Left cardiac atrium (tissue), 4 donors: ENCODE measurements around the gene CES5A. TPM values are rescaled to one million over a fixed set of nuclear protein-coding genes. Genes with fewer than 3 reads are reported as not detected.
"Not testable (repeated sequence)": the region's sequence is repeated elsewhere in the genome, so short reads cannot be mapped to it uniquely, and the experiment has no call there.

Source experiments
- ATAC-seq, 2 donors: fragments of 200-7000 bp; cut with Tn5 transposase; one replicate each; pipeline ENCODE4 v1.9.1; 2020; ENCODE audit warnings: mild to moderate bottlenecking in 2 of 2, moderate library complexity in 2 of 2
- DNase-seq: peaks from one replicate; pipeline ENCODE4 v3.0.0-alpha.2; 2020
- intact Hi-C, 2 donors: fragments of 100-400 bp; cut with DNase I; formaldehyde crosslinking; loops; one replicate each; pipeline versions ENCODE4 v1.14.1 to v1.15.1; 2022 to 2023
- total RNA-seq, 2 donors: library from RNA; stranded (reverse); fragmentation: NEBNext Ultra II Directional; extraction: Animal tissue kit (Norgen Biotek cat#: 25700); gene quantifications; one replicate each; pipeline ENCODE4 v1.2.1, GENCODE V29; 2021
- donor health status: DM: no; HTN: yes; CAD: no.
- donor health status: DM: no; HTN: yes; CAD: no; lungs with severe emphysema.
- donor health status: DM: yes; HTN: yes; CAD: no.
- donor health status: Dilated cardiomyopathy.

The CES5A gene
- total RNA-seq, 2 donors from 2014 or later: 0.21 to 0.26 TPM

DNA sequence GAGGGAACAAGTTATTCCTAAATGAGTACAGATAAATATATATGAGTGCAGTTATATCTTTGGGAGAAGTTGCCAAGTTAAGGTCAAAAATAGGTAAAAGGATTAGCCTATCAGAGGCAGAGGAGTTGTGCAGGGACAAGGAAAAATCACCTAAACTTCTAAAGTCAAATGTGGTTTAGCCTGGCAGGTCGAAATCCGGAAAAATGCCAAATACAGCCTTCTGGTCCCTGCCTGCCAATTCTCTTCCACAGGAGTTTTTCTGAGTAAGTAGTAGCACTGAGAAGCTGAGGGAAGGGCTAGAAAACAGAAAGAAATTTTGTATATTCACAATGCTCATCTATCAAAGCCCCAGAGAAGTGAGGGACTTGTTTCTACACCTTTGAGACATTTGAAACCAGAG lies 17.6 kb upstream of the CES5A start:
- intact Hi-C loops: no loop called here
- no peak for DNase-seq
- no peak for ATAC-seq

GRCh38 chr16:55889518-55889917 lies 14.3 kb upstream of the CES5A start:
- ATAC-seq (no peak), DNase-seq (no peak)
- intact Hi-C loops: no loop called here

GRCh38 chr16:55888546-55888945 lies 13.4 kb upstream of the CES5A start:
- ATAC-seq (no peak), DNase-seq (no peak)
- intact Hi-C loops: no loop called here

- intact Hi-C loops: no loop called here
- DNase-seq: no peak
- ATAC-seq: no peak
Measured at GRCh38 chr16:55876854-55877253, 1.7 kb upstream of the CES5A start.

- no peak for DNase-seq
- no peak for ATAC-seq
- intact Hi-C loops: no loop called here
Measured at GRCh38 chr16:55873122-55873521, 2.1 kb downstream of the CES5A start.

GRCh38 chr16:55872130-55872529 lies 3.0 kb downstream of the CES5A start:
- no peak for DNase-seq
- no peak for ATAC-seq
- intact Hi-C loops: no loop called here

DNA sequence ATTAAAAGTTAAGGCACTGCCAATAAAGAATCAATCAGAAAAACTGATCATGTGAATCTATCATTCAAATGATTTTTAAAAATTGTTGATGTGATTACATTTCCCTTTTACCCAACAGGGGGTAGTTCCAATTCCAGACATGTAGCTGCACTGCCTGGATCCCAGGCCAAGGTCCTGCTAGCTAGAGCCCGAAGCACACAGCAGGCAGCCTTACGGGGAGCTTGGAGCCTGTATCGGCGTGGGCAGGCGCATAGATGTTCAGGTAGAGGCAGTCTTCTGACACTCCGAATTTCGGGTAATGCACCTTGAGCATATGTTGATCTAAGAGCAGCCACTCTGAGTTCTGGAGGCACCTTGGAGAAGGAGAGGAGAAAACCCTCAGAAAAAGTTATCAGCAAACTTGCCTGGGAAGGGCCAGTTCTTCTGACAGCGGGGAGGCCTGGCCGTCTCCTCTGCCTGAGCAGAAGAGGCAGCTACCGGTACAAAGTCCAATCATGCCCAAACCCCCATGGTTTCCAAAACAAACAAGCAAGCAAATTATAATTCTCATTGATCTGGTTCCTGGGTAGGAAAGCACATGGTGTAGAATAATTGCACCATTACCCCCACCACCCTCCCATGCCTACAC lies 3.6 kb downstream of the CES5A start:
- no peak for DNase-seq
- intact Hi-C loops: no loop called here
- ATAC-seq: no peak

DNA sequence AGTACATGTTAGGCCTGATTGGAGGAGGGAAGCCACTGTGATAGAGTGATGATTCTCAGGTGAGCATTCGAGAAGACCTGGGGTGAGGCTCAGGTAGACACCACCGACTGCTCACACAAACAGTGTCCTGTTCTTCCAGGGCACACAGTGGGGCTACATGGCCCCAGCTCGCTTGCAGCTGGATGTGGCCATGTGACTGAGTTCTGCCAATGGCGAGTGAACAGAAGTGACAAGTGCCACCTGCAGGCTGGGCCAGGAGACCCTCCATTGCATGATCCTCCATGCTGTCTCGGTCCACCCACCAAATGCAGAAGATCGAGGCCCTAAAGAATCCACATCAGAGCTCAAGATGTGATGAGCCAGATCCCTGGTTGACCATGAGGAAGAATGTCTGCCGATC lies 6.2 kb downstream of the CES5A start:
- no peak for ATAC-seq
- DNase-seq: no peak
- intact Hi-C loops: no loop called here

DNA sequence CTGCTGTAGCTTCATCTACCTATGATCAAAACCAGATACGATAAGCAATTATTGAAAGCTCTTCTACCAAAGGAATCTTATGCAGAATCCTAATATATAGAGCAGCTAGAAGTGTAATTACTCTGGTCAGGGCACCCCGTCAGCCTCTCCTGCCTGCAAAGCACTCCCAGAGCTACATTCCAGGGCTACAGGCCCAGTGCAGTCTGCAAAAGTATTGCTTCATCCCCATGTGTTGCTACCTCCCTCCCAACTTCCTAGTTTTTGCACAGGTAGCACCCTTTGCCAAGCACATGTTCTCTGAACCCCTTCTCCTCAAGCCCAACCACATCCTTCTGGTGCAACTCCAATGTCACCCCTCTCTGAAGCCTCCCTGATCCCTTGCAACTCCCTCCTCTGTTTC lies 7.0 kb downstream of the CES5A start:
- intact Hi-C loops: no loop called here
- no peak for ATAC-seq
- DNase-seq: no peak

- ATAC-seq: no peak
- no peak for DNase-seq
- intact Hi-C loops: no loop called here
Measured at GRCh38 chr16:55861288-55861687, 13.9 kb downstream of the CES5A start.

DNA sequence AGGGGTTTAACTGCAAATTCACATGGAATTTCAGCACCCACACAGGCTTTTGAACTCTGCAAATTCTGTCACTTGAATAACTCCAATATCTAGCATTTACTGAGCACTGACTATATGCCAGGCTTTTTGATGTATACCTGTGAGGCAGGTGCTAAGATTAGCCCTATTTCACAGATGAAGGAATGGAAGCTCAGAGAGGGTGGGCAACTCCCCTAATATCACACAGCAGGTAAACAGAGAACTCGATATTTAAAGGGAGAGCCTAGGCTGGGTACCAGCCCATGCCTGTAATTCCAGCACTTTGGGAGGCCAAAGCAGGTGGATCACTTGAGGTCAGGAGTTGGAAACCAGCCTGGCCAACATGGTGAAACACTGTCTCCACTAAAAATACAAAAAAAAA lies 17.5 kb downstream of the CES5A start:
- intact Hi-C loops, ATAC-seq, DNase-seq: not testable (repeated sequence)

DNA sequence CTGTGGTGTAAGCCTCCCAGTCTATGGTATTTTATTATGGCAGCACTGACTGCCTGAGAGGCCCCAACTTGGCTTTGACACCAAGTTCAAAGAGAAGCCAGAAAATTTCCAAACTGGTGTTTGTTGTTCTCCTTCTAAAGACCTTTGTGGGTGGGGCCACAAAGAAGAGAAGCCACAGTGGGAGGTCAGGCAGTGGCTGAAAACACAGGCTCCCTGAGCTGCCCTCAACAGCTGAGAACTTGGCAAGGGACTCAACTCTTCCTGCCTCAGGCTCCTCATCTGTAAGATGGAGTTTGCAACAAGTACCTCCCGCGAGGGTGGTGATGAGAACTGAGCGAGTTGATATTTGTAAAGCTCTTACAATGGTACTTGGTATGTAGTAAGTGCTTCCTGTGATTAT lies 18.2 kb downstream of the CES5A start:
- no peak for ATAC-seq
- no peak for DNase-seq
- intact Hi-C loops: no loop called here

DNA sequence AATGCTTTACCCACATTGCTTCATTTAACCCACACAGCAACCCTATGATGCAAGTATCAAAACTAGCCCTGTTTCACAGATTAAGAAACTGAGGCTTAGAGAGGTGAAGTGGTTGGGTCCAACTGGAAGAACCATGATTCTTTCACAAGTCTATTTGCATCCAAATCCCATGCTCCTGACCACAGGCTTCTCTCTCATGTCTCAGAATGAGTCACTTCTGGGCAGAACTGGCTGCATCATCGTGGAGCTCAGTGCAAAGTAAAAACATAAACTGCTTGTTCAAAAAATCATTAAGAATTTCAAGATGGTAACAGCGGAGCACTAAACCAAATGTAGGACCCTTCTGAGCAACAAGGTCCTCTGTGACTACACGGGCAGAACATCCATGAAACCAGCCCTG lies 22.1 kb downstream of the CES5A start:
- ATAC-seq (no peak), DNase-seq (no peak)
- intact Hi-C loops: no loop called here

- no peak for DNase-seq
- intact Hi-C loops: loop anchor here (10.0 kb wide), 1 partner anchor 385 kb away; no protein-coding TSS in a partner anchor
- ATAC-seq: no peak
Measured at GRCh38 chr16:55849536-55849935, 25.6 kb downstream of the CES5A start.

GRCh38 chr16:55846598-55847346 lies 28.4 kb downstream of the CES5A start:
- no peak for ATAC-seq
- intact Hi-C loops: loop anchor here (10.0 kb wide), 1 partner anchor 382 kb away; no protein-coding TSS in a partner anchor

DNA sequence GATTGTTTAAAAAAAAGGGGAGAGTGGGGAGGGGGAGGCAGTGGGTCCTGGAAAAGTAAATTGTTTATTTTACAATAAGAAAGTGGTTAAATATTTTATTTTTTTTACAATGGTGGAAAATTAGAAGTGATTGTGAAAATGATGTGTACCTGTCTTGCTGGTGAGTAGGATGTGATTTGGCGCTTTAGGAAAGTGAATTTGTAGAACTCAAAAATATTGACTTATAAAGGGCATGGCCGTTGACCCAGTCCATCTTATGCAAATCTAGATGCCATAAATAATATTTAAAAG lies 32.1 kb downstream of the CES5A start:
- intact Hi-C loops: loop anchor here (1.0 to 10.0 kb wide), 2 partner anchors 131 to 378 kb away; no protein-coding TSS in a partner anchor
- DNase-seq: no peak

More at GRCh38 chr16:55846598-55847346, 28.4 kb downstream of the CES5A start:
- no peak for DNase-seq

GRCh38 chr16:55842369-55843104 lies 32.6 kb downstream of the CES5A start:
- intact Hi-C loops: loop anchor here (1.0 to 10.0 kb wide), 2 partner anchors 130 to 378 kb away; no protein-coding TSS in a partner anchor
- peak; percentile 51 to 80 for ATAC-seq
- DNase-seq: no peak

More for the DNA sequence above, 32.1 kb downstream of the CES5A start:
- ATAC-seq: no peak

- no peak for ATAC-seq
- intact Hi-C loops: no loop called here
- DNase-seq: no peak
Measured at GRCh38 chr16:55839115-55839514, 36.1 kb downstream of the CES5A start.

GRCh38 chr16:55836158-55836611 lies 39.0 kb downstream of the CES5A start:
- peak in 1 of 2 donors; percentile 29 for ATAC-seq
- DNase-seq: no peak
- intact Hi-C loops: no loop called here

DNA sequence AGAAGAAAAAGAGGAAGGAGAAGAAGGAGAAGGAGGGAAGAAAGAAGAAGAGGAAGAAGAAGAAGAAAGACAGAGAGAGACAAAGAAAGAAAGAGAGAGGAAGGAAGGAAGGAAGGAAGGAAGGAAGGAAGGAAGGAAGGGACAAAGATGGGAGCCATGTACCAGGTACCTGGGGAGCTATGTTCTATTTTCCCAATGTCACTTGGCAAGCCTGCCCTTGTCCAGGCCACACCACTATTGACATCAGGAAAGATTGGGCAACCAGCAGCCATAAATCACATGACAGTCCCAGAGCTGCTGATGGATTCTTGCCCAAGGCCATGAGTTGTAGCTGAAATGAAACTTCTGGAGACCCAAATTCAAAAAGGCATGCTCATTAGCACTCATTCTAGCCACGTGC lies 39.6 kb downstream of the CES5A start:
- DNase-seq: peak; percentile 56
- intact Hi-C loops: no loop called here
- ATAC-seq: peak; percentile 20 to 67
